Activated CD4-positive, alpha-beta T cell treated with anti-CD3 and anti-CD28 coated beads, Interleukin-10, Interleukin-2, amounts not matched to agents 100 ng/mL and 50 ng/mL, durations not matched to agents 16 hours and 8 hours (primary cell): ENCODE results near the gene TYSND1.
"Not testable (repeated sequence)": the region's sequence is repeated elsewhere in the genome, so short reads cannot be mapped to it uniquely, and the experiment has no call there.

Source experiments
- DNase-seq: peaks from one replicate; pipeline ENCODE4 v3.0.0-alpha.2; 2020

TYSND1 gene

GRCh38 chr10:70106958-70107791 lies 39.3 kb downstream of the TYSND1 start:
- no peak for DNase-seq

DNA sequence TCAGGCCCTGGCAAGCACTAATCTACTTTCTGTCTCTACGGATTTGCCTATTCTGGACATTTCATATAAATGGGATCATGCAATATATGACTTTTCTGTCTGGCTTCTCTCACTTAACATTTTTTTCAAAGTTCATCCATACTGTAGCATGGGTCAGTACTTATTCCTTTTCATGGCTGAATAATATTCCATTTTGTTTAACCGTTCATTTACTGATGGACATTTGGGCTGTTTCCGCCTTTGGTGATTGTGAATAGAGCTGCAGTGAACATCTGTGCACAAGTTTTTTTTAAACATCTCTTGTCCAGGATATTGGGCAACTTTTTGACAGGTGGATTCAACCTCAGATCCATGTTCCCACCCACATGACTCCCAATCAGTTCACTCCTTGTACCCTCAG lies 44.8 kb downstream of the TYSND1 start:
- DNase-seq: no peak

DNA sequence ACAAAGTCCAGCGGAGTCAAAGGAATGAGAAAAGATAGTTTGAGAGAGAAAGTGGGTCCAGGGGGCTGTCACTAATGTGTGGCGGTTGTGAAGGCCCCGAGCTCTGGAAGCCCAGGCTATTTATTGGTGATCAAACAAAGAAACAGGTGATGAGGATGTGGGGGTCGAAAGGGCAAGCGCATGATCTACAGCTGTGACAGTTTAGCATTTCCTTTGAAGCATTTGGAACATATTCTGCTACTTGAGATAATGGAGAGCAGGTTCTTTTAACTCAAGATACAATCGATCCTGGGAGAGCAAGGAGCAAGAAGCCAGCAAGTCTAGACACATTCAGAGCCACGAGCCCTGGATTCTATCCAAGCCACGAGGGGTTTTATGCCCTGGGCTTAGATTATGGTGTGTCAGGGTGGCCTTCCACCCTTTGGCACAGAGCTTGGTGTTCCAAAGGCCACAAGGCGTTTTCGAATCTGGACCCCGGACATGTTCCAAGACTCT lies 45.4 kb downstream of the TYSND1 start:
- not testable (repeated sequence) for DNase-seq

DNA sequence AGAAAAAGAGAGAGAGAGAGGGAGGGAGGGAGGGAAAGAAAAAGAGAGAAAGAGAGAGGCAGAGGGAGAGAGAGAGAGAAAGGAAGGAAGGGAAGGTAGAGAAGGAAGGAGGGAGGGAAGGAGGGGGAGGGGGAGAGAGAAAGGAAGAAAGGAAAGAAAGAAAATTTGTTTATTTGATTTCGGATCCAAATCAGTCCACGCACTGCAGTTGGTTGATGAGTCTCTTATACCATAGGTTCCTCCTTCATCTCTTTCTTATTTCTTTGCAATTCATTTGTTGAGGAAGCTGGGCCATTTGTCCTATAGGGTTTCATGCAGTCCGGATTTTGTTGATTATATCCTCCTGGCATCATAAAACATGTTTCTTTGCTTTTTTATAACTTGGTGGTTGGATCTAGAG lies 48.2 kb downstream of the TYSND1 start:
- no peak for DNase-seq

GRCh38 chr10:70097459-70097858 lies 49.0 kb downstream of the TYSND1 start:
- DNase-seq: no peak

DNA sequence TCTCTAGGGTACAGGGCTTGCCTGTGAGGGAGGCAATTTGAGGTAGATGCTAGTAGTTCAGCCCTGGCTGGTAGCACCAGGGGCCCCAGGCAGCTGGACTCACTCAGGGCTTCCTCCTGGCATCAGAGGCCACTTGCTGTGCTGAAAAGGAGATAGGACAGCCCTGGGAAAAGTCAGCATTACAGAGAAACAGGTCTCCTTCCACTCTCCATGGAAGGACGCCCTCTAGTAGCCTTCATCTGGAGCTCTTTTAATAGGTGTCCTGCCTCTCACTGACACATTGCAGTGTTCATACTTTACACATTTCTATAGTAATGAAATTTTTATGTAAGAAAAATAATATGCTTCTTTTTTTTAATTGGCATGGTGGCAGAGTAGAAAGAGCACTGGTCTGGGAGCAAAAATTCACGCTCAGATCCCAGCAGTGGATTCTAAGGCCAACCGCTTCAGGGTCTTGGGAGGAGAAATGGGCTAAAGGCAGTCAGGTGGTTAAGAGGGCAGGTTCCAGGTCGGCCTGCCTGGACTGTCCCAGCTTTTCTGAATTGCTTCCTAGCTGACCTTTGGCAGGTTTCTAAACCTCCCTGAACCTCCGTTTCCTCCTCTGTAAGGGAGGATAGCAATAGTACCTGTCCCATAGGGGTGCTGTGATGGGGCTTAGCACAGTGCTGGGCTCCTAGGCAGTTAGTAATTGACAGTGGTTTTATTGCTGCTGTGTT lies 49.6 kb downstream of the TYSND1 start:
- DNase-seq: no peak

GRCh38 chr10:70096016-70096704 lies 50.3 kb downstream of the TYSND1 start:
- DNase-seq: no peak

- DNase-seq: no peak
Measured at GRCh38 chr10:70094250-70094649, 52.2 kb downstream of the TYSND1 start.

DNA sequence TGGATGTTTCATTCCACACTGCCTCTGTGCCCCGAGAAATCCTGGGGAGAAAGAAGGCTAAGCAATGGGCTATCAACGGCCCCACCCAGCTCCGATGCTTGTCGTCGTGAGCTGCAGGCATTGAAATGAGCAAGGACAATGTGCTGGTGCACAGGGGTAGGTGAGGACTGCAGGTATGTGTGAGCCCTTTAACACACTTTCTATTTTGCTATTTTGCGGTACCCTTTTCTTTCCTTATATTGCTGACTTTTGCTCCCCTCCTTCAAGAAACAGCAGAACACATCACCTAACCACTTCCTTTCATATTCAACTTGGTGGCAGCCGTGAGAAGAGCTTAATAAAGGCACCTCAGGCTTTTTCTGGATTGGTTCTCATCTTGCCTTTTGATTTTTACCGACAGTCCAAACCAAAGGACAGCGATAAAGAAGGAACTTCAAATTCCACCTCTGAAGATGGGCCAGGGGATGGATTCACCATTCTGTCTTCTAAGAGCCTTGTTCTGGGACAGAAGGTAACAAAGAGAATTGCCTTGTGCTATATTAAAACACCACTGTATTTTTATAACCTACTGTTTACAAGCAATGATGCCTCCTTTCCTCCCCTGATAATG lies 53.1 kb downstream of the TYSND1 start:
- DNase-seq: peak; percentile 68

- no peak for DNase-seq
Measured at GRCh38 chr10:70092389-70092718, 54.1 kb downstream of the TYSND1 start.

DNA sequence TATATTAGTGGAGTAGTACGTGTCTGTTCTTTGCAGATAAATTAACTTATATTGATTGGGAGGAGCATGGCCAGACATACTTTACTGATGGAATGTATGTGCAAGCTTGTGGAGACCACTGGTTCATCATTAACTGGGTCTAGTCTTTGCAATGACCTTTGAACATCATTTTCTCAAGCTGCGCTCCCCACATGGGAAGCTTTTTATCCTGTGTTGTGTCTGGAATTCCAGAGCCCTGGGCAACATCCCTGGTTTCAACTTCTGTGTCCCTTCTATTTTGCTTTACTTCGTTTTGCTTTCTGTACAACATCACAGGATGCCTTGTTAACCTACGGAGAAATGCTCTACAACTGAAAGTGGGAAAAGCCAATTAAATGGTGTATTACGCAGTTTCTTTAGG lies 55.5 kb downstream of the TYSND1 start:
- no peak for DNase-seq

GRCh38 chr10:70090013-70090412 lies 56.5 kb downstream of the TYSND1 start:
- DNase-seq: no peak

DNA sequence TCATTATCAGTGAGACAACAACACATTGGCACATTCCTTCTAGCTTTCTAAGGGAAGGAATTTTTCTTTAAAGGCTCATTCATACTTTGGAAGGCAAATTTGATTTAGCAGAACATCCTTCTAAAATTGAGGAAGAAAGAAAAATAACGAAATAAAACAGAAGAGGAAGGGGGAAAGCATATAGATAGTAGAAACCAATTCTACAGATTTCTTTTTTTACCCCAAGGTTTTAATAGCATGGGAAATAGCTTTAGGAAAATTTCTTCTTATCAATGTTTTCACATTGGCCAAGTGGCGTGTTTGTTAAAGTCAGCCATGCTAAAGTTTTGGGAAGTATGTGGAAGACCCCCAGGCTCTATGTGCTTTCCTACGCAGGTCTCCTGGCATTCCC lies 58.2 kb downstream of the TYSND1 start:
- DNase-seq: no peak
